HG03571 (cell line): ENCODE results near the gene CERS3.
"Not testable (repeated sequence)": the region's sequence is repeated elsewhere in the genome, so short reads cannot be mapped to it uniquely, and the experiment has no call there.

Experiments
- ATAC-seq: cut with Tn5 transposase; IDR thresholded peaks from one replicate; pipeline ENCODE4 v1.9.1; 2021; ENCODE audit not compliant: unreplicated experiment

CERS3 gene

DNA sequence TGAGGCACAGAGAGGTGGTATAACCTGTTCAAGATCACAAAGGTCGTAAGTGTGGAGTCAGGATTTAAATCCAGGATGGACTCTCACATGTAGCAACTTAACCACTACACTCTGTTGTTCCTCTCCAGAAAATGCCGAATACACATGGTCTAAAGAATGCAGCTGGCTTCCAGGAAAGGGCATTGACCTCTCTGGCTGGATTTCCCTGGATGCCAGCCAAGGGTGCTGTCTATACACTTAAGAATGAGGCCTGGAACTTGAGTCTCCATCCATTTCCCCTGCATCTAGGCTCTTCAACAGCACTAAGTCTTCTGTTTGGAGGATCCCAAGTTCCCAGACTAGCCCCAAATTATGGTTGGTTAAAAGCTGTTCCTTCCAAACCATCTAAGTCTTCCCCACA is 60.5 kb downstream of the CERS3 start:
- ATAC-seq = no peak

DNA sequence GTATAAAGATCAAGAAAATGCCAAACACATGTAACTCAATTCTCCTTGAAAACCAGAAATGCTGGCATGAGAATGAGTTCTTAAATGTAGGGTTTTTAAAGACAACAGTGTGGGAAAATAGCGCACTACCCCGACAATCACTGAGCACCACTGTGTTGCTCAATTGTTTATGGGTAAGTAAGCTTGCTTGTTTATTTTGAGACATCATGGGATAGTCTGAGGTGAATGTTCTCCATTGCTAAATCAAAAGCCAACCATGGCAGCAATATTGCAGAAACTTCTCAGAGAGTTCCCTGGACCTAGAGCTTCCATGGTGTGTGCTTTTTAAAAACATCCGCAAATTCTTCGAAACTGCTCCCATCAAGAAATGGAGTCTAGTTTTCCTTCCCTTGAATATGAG is 62.7 kb downstream of the CERS3 start:
- ATAC-seq = no peak

DNA sequence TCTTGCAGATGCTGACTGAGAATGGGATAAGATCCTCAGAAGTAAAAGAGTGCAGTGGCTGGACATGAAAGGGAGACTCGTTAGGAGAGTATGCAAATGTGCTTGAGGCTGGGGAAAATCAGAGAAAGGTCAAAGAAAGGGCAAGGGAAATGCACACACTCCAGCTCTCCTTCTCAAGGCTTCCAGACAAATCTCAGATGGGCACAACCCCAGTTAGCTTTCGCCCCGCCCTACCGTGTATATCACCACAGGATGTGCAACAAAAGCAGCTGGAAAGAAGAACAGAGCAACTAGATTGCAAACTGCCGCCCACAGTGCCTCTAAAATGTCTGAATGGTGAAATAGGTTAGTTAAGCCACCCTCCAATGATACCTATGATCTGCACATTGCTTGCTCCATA is 63.9 kb downstream of the CERS3 start:
- no peak for ATAC-seq

DNA sequence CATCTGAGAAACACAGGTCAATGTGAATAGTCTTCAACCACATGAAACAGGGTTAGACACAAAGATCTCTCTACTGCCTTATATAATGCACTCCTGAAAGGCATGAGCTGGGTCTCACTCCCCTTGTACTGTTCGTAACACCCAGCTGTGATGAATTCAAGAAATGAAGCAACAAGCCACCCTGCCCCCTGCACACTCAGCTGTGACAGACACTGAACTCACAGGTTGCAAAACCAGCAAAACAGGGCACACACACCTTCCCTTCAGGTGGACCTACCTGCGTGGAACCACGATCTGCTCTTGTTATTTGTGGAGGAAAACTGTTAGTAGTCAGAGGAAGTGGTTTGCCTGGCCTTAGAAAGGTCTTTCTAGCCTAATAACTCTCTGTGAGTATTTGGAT is 64.5 kb downstream of the CERS3 start:
- no peak for ATAC-seq

DNA sequence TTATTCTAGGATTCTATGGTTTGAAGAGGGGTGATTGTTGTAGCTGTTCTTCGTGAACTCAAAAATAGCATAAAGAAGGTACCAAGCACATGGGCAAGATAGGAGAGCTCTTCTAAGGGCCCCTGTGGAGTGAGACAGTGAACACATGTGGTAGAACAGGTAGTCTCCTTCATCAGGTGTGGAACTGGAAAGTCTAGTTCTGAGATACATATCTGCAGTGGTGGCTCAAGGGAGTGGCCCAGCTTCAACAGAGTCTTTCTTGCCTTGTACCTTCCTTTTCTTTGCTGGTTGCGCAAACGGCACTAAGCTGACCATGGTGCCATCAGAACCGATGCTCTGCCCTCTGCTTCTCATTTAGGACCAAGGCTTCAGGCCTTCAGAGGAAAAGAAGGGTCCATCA is 65.2 kb downstream of the CERS3 start:
- ATAC-seq = no peak

DNA sequence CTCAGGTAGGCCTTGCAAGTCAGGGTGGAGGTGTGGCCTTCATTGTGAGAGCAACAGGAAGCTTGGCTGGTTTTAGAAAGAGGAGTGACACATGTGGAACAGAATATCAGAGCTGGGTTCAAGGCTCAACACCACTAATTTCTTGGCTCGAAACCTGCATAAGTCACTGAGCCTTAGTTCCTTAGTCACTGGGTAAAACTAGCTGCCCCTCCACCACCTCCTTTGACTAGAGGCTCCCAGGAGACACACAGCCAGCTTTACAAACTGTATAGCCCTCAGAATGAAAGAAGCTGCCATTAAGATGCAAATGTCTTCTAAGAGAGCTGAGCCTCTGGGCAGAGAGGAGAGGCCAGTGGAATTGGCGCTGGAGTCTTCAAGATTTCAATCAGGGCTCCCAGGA is 67.7 kb downstream of the CERS3 start:
- ATAC-seq = peak; percentile 75

DNA sequence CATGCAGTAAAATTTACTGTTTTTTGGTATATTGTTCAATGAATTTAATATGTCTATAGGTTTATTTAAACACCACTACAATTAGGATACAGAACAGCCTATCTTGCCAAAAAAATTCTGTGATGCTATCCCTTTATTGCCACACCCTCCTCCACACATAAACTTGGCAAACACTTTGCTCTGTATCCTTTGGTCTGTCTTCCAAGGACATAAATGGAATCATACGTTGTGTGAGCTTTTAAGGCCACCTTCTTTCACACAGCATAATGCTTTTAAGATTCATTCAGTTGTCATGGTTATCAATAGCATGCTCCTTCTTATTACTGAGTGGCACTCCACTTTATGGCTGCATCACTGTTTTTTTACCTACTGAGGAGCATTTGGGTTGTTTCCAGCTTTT is 71.5 kb downstream of the CERS3 start:
- ATAC-seq = no peak

DNA sequence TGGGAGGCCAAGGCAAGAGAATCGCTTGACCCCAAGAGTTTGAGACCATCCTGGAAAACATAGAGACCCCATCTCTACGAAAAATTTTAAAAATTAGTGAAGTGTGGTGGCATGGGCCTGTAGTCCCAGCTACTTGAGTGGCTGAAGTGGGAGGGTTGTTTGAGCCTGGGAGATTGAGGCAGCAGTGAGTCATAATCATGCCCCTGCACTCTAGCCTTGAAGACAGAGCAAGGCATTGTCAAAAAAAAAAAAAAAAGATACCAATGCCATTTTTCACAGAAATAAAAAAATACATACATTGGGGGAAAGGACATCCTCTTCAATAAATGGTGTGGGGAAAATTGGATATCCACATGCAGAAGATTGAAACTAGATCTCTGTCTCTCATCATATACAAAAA is 74.6 kb downstream of the CERS3 start:
- ATAC-seq = no peak

DNA sequence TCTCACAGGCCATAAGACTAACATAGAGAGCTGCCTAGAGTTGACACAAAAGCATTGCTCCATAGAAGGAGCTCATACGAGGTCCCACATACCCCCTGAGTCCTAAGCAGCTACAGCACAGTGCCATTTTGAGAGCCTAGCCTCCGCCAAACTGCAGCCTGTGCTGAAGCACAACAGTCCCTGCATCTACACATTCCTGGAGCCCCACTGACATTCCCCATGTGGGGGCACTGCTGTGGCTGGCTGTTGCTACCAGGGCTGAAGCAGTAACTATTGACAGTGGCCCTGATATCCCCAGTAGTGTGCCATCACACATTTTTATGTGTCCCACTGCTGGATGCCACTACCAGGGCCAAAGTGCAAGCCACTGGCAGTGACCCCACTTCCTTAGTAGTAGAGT is 80.3 kb downstream of the CERS3 start:
- no peak for ATAC-seq

DNA sequence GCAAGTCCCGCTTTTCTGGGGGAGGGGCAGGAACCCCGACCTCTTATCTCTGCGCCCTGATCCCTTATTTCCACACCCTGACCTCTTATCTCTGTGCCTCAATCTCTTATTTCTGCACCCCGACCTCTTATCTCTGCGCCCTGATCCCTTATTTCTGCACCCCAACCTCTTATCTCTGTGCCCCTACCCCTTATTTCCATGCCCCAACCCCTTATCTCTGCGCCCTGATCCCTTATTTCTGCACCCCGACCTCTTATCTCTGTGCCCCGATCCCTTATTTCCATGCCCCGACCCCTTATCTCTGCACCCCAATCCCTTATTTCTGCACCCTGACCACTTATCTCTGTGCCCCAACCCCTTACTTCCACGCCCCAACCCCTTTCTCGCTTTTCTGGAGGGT is 87.7 kb downstream of the CERS3 start:
- not testable (repeated sequence) for ATAC-seq

DNA sequence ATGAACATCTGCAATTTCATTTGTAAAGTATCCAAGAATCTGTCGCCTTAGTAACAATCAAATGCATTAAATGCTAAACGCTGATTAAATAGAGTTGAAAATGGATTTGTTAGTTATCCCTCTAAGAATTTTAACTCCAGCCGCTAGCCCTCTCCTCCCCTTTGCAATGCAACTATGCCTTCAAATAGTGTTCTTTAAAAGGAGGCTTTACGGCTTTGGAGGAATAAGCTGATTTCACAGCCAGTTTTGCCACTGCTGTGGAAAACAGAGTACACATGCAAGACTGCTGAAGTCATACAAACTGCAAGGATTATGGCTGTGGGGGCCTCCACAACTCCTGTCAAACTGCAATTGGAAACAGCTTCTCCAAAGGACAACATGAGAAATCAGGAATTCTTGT is 89.2 kb downstream of the CERS3 start:
- ATAC-seq = no peak

DNA sequence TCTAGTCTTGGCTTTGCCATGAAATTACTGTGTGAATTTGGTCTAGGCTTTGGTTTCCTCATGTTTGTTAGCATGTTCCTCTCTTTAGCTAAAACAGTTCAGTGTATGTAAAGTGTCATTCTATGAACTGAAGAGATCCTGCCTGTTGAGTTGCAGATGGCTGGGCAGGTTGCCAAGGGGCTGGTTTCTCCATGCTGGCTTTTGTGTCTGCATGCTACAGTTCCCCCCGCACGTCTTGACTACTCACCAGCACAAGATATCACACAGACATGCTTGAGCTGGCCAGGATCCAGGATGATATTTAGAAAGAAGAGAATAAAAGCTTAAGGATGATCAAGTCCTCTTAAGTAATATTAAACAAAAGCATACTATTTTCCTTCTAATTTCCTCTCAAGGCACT is 90.2 kb downstream of the CERS3 start:
- ATAC-seq = no peak

DNA sequence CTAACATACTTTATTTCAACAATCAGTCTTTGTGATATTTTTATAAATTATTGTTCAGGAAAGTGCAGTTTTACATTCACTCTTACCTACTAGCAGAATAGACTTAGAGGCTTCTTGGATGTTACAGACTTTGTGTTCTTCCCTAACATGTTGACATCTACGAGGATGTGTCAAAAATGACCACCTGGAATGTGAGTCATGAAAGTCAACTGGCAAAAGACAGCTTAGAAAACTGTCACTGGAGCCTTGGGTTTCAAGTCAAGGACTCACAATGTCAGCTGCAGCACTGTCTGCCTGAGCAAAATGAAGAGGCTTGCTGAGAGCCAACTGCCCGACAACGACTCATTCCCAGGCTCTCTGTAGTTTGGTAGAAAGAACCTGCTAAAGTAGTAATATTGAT is 91.5 kb downstream of the CERS3 start:
- ATAC-seq = no peak

DNA sequence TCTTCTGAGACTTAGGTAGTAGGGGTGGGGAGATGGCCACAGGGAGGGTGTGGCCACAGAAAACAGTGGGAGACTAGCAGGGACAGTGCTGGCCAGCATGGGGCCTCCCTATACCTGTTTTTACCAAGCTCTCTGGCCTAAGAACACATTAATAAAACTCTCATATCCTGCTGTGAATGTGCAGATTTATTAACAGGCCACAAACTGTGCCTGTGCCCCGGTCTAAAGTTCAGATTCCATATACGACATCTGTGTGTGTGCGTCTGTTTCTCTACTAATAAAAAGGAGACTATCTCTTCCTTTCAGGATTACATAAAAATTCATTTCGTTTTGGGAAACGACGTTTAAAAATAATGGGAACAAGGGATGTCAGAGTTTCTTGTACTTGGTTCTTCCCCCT is 94.2 kb downstream of the CERS3 start:
- ATAC-seq = no peak

DNA sequence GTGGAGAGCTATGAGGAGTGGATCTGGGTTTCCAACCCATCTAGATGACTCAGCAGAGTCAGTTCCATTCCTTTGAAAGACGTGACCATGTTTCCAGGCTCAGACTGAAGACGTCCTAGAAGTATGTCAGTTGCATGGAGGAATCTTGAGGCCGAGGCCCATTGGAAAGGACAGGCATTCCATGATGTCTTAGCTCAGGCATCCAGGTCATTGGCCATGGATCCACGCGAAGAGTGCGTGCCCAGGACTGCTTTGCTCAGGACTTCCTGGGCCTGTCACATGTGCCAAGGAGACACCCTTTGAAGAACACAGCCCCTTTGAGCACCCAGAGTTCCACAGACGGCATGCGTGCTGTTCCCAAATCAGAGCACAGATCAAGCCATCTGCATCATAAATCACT is 94.7 kb downstream of the CERS3 start:
- ATAC-seq = no peak

DNA sequence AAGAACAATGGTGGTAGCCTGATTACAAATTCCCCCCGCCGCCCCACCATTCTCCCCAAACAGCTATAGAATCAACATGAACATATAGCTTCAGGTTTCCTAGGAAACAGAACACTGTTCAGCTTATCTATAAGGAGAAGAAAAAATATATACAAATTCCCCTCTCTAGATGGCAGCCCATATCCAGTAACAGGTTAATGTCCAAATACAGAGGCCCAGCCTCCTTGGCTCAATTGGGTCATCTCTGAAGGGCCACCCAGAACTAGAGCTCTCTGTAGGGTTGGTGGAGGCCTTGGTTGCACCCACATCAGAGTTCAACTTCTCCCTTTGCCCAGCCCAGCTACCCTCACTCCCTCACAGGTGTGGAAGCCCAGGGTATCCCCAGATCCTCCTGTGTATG is 95.4 kb downstream of the CERS3 start:
- no peak for ATAC-seq

DNA sequence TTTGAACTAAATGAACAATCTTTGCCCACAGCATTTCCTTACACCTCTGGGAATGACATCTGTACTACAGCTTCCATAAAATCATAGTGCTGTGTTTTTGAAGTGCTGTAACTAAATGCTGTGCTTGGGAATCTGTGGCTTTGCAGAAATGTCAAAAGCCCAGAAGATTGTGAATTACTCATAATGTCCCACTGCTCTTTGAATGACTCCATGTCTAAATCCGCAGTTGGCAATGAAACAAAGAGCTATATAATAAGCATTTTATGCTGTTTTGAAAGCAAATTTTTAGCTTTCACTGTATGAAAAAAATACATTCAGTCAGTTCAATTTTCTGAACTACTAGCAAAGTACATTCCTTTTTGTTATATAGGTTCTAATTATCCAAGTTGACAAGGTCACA is 98.3 kb downstream of the CERS3 start:
- ATAC-seq = no peak

DNA sequence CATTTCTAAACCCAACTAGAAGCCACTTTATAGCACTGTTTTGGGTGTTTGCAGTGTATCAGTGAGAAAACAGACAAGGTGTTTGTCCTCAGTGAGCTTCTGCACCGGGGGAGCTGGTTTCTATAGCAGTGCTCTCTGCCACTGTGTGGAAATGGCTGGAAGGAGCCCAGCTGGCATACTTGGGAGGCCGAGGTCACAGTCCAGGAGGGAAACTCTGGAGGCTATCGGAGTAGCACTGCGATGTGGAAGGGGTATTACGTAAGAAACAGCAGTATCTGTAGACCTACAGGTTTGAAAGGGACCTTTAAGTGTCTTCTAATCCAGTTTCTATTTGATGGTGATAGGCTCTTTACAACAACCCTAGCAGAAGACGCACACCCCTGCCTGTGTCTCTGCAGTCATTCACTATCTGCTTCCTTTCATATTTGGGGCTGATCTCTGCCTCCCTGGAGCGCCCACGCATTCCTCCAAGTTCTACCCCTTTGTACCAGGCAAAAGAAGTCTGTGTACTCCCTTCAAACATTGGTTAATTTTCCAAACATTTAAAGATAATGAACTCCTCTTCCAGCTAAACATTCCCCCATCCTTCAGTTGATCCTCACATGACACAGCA is 99.5 kb downstream of the CERS3 start:
- ATAC-seq = no peak

DNA sequence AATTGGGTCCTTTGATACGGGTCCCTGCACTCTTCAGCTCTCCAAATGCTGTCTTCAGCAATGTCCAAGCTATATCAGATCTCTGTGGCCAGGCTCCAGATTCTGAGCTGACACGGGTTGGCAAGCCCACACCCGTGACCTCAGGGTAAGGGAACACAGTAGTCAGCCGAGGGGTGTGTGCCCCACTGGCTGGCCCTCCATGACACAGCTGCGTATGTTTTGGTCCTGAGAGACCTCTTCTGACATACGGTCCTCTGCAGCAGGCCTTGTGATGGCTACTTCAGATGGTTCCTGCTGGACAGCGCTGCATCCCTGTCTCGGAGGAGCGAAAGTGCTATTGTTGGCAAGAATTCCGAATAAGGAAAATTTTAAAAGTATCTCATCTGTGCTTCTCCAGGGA is 101.8 kb downstream of the CERS3 start:
- no peak for ATAC-seq

DNA sequence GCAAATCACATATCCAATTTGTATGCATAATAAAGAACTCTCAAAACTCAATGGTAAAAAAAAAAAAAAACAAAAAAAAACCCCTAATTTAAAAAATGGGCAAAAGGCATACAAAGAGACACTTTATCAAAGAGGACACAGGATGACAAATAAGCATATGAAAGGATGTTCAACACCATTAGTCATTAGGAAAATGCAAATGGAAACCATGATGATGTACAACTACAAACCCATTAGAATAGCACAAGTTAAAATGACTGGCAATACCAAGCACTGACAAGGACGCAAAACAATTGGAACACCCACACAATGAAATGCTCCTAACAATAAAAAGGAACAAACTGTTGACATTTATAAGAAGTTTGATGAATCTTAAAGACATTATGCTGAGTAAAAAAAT is 123.6 kb downstream of the CERS3 start:
- ATAC-seq = no peak

DNA sequence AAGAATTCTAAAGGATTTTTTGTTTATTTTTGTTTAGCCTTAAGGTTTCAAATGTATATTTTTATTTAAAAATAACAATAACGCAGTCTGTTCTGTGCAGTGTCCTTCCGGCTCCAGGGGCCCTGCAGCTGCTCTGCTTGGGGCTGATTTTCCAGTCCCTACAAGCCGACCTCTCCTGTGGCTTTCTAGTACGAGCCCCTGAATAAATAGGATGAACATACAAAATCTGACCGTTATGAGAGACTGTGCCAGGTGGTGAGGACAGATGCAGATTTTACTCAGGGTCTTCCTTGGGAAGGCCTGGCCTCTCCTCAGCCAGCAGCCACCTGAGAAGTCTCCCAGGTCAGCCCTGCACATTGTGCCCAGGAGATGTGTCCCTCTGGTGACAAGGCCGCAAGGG is 127.8 kb downstream of the CERS3 start:
- ATAC-seq = no peak

DNA sequence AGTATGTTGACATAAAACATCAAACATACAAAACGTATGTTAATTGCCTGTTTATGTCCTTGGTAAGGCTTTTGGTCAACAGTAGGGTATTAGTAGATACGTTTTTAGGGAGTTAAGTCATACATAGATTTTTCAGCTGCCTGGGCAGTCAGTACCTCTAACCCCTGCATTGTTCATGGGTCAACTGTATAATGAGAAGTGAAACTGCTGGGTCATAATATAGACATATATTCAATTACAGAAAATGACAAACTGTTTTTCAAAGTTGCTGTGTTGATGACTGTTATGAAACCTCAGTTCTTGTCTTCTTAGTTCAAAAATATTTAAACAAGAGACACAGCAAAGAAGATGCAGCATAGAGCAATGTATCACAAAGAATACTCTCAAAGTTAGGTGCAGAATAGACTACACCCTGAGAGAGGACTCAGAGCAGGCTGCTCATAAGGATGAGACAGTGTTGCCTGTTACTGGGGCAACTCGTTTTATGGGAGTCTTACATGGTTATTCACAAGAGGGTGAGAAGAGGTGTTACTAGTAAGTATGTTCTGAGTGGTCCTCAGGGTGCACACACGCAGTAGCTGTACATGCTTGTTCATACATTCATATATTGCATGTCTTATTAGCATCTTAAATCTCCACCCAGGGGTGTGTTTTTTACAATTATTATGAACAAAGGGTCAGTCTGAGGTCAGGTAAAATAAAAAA is 133.9 kb downstream of the CERS3 start:
- no peak for ATAC-seq

DNA sequence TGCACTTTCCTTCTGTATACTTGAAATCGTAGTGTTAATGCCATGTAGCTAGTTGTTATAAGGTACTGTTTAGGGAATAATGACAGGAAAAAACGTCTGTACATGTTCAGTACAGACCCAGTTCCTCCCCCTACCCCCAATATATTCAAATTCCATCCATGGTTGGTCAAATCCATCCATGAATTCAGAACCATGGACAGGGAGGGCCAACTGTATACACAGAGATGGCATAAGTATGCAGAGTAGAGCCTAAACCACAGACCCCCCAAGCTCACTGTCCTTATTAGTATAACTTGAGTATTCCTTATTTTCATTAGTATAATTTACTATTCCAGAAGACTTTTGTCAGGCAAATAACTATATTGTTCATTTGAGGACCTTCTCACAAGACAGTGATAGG is 135.7 kb downstream of the CERS3 start:
- ATAC-seq = no peak
